Neural crest cell (in vitro differentiated cells): ENCODE results near the gene NFIA. TPM values are rescaled to one million over a fixed set of nuclear protein-coding genes. Genes with fewer than 3 reads are reported as not detected.

ENCODE experiments used
- DNase-seq: peaks from one replicate; pipeline ENCODE4 v3.0.0; 2021; ENCODE audit warnings: low read depth, mixed read lengths, low spot score
- H3K27ac Mint-ChIP-seq: one replicate; pipeline ENCODE4 v1.8.0; 2021; ENCODE audit warnings: mild to moderate bottlenecking, mixed read lengths; ENCODE audit not compliant: unreplicated experiment
- H3K27me3 Mint-ChIP-seq: 2 replicates; pipeline ENCODE4 v1.8.0; 2021; ENCODE audit warnings: low read depth, mild to moderate bottlenecking, mixed read lengths
- H3K36me3 Mint-ChIP-seq: 2 replicates; pipeline ENCODE4 v1.8.0; 2021; ENCODE audit warnings: low read depth, mild to moderate bottlenecking, mixed read lengths
- H3K4me1 Mint-ChIP-seq: 2 replicates; pipeline ENCODE4 v1.8.0; 2021; ENCODE audit warnings: mixed read lengths
- H3K4me3 Mint-ChIP-seq: one replicate; pipeline ENCODE4 v1.8.0; 2021; ENCODE audit warnings: mild to moderate bottlenecking, mixed read lengths
- H3K9me3 Mint-ChIP-seq: 2 replicates; pipeline ENCODE4 v1.8.0; 2021; ENCODE audit warnings: mixed read lengths
- total RNA-seq: library from RNA; stranded (reverse); gene quantifications from 2 replicates; pipeline ENCODE4 v1.2.1, GENCODE V29; 2021
- TF ChIP-seq, protein P1 (sequence below): fragments of 200-600 bp; sonication (generic); conservative IDR thresholded peaks from 2 replicates; pipeline ENCODE4 v1.5.0; 2021; ENCODE audit warnings: antibody characterized with exemption, mild to moderate bottlenecking

Gene NFIA
- total RNA-seq, 1 donor from 2014 or later: 3.4 TPM

GRCh38 chr1:61047061-61047460, 35.3 kb upstream of the NFIA start:
- Mint-ChIP-seq H3K4me1 (peaks cover 13% of the 10 kb centered on the region), H3K27me3 (peaks cover 60% of the 10 kb centered on the region), H3K9me3 (no peaks in the 10 kb centered on the region), H3K4me3 (no peak overlapping the region), H3K36me3 (no peaks in the 10 kb centered on the region), H3K27ac (no peak overlapping the region)
- DNase-seq: no peak
- TF ChIP-seq, protein P1, sequence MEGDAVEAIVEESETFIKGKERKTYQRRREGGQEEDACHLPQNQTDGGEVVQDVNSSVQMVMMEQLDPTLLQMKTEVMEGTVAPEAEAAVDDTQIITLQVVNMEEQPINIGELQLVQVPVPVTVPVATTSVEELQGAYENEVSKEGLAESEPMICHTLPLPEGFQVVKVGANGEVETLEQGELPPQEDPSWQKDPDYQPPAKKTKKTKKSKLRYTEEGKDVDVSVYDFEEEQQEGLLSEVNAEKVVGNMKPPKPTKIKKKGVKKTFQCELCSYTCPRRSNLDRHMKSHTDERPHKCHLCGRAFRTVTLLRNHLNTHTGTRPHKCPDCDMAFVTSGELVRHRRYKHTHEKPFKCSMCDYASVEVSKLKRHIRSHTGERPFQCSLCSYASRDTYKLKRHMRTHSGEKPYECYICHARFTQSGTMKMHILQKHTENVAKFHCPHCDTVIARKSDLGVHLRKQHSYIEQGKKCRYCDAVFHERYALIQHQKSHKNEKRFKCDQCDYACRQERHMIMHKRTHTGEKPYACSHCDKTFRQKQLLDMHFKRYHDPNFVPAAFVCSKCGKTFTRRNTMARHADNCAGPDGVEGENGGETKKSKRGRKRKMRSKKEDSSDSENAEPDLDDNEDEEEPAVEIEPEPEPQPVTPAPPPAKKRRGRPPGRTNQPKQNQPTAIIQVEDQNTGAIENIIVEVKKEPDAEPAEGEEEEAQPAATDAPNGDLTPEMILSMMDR: no peak

- peak; percentile 97 for DNase-seq
- peak overlapping the region; percentile 82 for H3K4me3 Mint-ChIP-seq
- no peak overlapping the region for H3K27ac Mint-ChIP-seq
- H3K4me1 Mint-ChIP-seq: peaks cover 18% of the 10 kb centered on the region
- no peaks in the 10 kb centered on the region for H3K36me3 Mint-ChIP-seq
- no peaks in the 10 kb centered on the region for H3K9me3 Mint-ChIP-seq
- peaks cover 63% of the 10 kb centered on the region for H3K27me3 Mint-ChIP-seq
- TF ChIP-seq, protein P1: peak; percentile 99
Measured at GRCh38 chr1:61049850-61050540, 32.4 kb upstream of the NFIA start.

- H3K27me3 Mint-ChIP-seq: peaks cover 66% of the 10 kb centered on the region
- TF ChIP-seq, protein P1: no peak
- H3K4me3 Mint-ChIP-seq: peak overlapping the region; percentile 86
- H3K36me3 Mint-ChIP-seq: no peaks in the 10 kb centered on the region
- peaks cover 18% of the 10 kb centered on the region for H3K4me1 Mint-ChIP-seq
- no peak overlapping the region for H3K27ac Mint-ChIP-seq
- DNase-seq: no peak
- H3K9me3 Mint-ChIP-seq: no peaks in the 10 kb centered on the region
Measured at GRCh38 chr1:61050541-61051442, 31.6 kb upstream of the NFIA start.

DNA sequence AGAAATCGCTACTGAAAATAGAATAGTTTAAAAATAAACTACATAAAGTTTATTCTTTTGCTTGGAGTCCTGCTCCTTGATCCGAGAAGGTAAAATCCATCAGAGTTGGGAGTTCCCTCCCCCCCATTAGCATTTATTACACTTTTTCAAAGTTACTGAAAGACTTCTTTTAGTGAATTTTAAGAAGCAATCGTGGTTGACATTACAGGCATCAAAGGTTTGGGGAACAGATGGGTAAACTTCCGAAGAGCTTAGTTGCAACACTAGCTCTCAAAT, 31.0 kb upstream of the NFIA start:
- Mint-ChIP-seq H3K4me3 (peak overlapping the region; percentile 86), H3K36me3 (no peaks in the 10 kb centered on the region), H3K27me3 (peaks cover 70% of the 10 kb centered on the region), H3K9me3 (no peaks in the 10 kb centered on the region), H3K27ac (no peak overlapping the region), H3K4me1 (peaks cover 20% of the 10 kb centered on the region)
- no peak for DNase-seq
- TF ChIP-seq, protein P1: no peak

DNA sequence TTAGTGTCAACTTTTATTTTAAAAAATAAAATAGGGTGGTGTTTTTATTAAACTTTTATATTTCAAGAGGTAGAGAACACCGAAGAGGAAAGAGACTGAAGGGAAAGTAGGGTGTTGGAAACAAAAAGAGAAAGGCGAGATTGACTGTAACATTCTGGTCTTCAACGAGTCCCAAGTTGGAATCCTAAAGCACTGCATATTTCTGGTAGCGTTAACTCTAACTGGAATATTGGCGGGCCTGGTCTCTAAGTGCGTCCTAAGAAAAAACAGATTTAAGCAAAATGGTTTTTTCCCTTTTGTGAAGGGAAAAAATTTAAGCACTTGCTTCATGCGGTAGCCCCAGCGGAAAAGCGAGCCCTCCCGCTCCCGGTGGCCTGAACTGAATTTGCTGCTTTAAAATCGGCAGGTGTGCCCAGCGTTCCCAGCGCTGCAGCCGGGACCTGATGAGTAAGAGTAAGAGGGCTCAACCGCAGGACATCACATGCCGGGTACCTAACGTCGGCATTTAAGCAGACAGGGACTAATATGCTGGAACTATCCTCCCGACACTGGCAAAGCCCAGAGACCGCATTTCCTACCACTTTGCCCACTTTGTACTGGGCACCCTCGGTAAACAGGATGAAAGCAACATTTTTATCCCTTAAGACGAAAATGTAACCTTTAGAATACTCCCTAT, 30.5 kb upstream of the NFIA start:
- H3K27me3 Mint-ChIP-seq: peaks cover 72% of the 10 kb centered on the region
- H3K4me3 Mint-ChIP-seq: peak overlapping the region; percentile 86
- H3K36me3 Mint-ChIP-seq: no peaks in the 10 kb centered on the region
- no peak for DNase-seq
- H3K4me1 Mint-ChIP-seq: peaks cover 24% of the 10 kb centered on the region
- H3K27ac Mint-ChIP-seq: no peak overlapping the region
- H3K9me3 Mint-ChIP-seq: no peaks in the 10 kb centered on the region
- TF ChIP-seq, protein P1: no peak
